HepG2 (cell line): ENCODE measurements around the gene SETD3. TPM values are rescaled to one million over a fixed set of nuclear protein-coding genes. Genes with fewer than 3 reads are reported as not detected.

ENCODE experiments used
- ATAC-seq: fragments of 200-7000 bp; cut with Tn5 transposase; 3 replicates; pipeline ENCODE4 v1.9.1; 2020; ENCODE audit warnings: mild to moderate bottlenecking, moderate library complexity
- BruUV-seq: library from RNA; stranded (reverse); fragments of 400-500 nt; replicated peaks from 2 replicates; lab custom pipeline; 2021; lab: Mats Ljungman, UMichigan
- CTCF ChIA-PET: fragments of 300-600 bp; formaldehyde crosslinking; extraction: SDS; loops from one replicate; lab custom pipeline; 2021; ENCODE audit warnings: low total read pairs, inconsistent platforms, low intra/inter-chr PET ratio; lab: Yijun Ruan, JAX
- POLR2A ChIA-PET: fragments of 350-600 bp; sonication (Branson Sonifier 250); formaldehyde crosslinking; loops from one replicate; lab custom pipeline; 2020; ENCODE audit warnings: antibody characterized with exemption, inconsistent platforms; lab: Yijun Ruan, JAX
- DNase-seq: peaks from one replicate; pipeline ENCODE4 v3.0.0-alpha.2; 2015; ENCODE audit warnings: low spot score
- FAIRE-seq: peaks from 3 replicates; lab custom pipeline; 2011; peaks lifted over from hg19 to GRCh38; lab: Jason Lieb, UNC
- H2AFZ ChIP-seq: one replicate; pipeline ENCODE4 v1.6.1; 2011; ENCODE audit warnings: low read length, inconsistent platforms
- H3K27ac ChIP-seq: fragments of 300-600 bp; 3 replicates; pipeline ENCODE4 v1.8.0; 2011; ENCODE audit warnings: mixed run types, mild to moderate bottlenecking, mixed read lengths, low read length, inconsistent platforms; ENCODE audit not compliant: insufficient read depth; ENCODE audit errors: extremely low read length
- H3K27me3 ChIP-seq, 2 experiments: fragments of 200-600 bp in 1 of 2; 2 replicates in 1 of 2; 3 replicates in 1 of 2; pipeline versions ENCODE4 v1.6.0 to v1.8.0; 2011; ENCODE audit warnings: low read length in 2 of 2, mild to moderate bottlenecking in 2 of 2, moderate library complexity in 2 of 2, inconsistent platforms in 1 of 2; ENCODE audit not compliant: insufficient read depth in 2 of 2, control insufficient read depth in 1 of 2
- H3K36me3 ChIP-seq, 2 experiments: fragments of 200-600 bp in 1 of 2; replicated peaks in 1 of 2; 2 replicates in 1 of 2; 3 replicates in 1 of 2; pipeline versions ENCODE4 v1.5.1 to v1.8.0; 2011; ENCODE audit warnings: low read length in 2 of 2, inconsistent platforms in 1 of 2; ENCODE audit not compliant: insufficient read depth in 2 of 2, control insufficient read depth in 1 of 2
- H3K4me1 ChIP-seq: 2 replicates; pipeline ENCODE4 v1.5.1; 2012; ENCODE audit warnings: low read length, inconsistent platforms; ENCODE audit not compliant: insufficient read depth
- H3K4me2 ChIP-seq: 2 replicates; pipeline ENCODE4 v1.6.0; 2011; ENCODE audit warnings: low read depth, low read length, inconsistent platforms
- H3K4me3 ChIP-seq, 3 experiments: fragments of 200-600 bp in 1 of 3; sonication (generic), shearing (Covaris generic) in 1 of 3; replicated peaks in 1 of 3; 2 replicates each; pipeline ENCODE4 v1.5.1; 2011 to 2016; ENCODE audit warnings: low read length in 3 of 3, inconsistent platforms in 2 of 3, low read depth in 2 of 3, mild to moderate bottlenecking in 2 of 3, control low read depth in 1 of 3, mixed read lengths in 1 of 3; ENCODE audit not compliant: insufficient read depth in 1 of 3
- H3K79me2 ChIP-seq: one replicate; pipeline ENCODE4 v1.6.1; 2011; ENCODE audit warnings: low read length, inconsistent platforms; ENCODE audit not compliant: insufficient read depth
- H3K9ac ChIP-seq: 2 replicates; pipeline ENCODE4 v1.6.0; 2011; ENCODE audit warnings: mild to moderate bottlenecking, low read depth, low read length, inconsistent platforms; ENCODE audit not compliant: insufficient read depth
- H3K9me3 ChIP-seq: 2 replicates; pipeline ENCODE4 v1.5.1; 2012; ENCODE audit warnings: mild to moderate bottlenecking, low read length
- H4K20me1 ChIP-seq: 2 replicates; pipeline ENCODE4 v1.6.0; 2011; ENCODE audit warnings: inconsistent platforms, mild to moderate bottlenecking, low read length, moderate library complexity; ENCODE audit not compliant: insufficient read depth
- GABPB1 ChIP-seq: IDR thresholded peaks from 2 replicates; pipeline ENCODE4 v1.6.1; 2016; ENCODE audit warnings: mild to moderate bottlenecking, missing genetic modification reagents, moderate library complexity, missing compliant biosample characterization
- MLX ChIP-seq: IDR thresholded peaks from 2 replicates; pipeline ENCODE4 v1.6.1; 2016
- POLR2AphosphoS5 ChIP-seq: IDR thresholded peaks from 2 replicates; pipeline ENCODE4 v1.6.1; 2012; ENCODE audit warnings: low read depth, low read length
- REST ChIP-seq, 2 experiments: IDR thresholded peaks; 2 replicates each; pipeline ENCODE4 v1.6.1; 2011 to 2012; ENCODE audit warnings: low read length in 2 of 2, borderline replicate concordance in 1 of 2, low read depth in 1 of 2, mild to moderate bottlenecking in 1 of 2, moderate library complexity in 1 of 2
- THRA ChIP-seq: sonication (generic); formaldehyde crosslinking; IDR thresholded peaks from 2 replicates; pipeline ENCODE4 v1.4.0; 2020; ENCODE audit warnings: missing genetic modification reagents, borderline replicate concordance
- TSC22D2 ChIP-seq: sonication (generic); formaldehyde crosslinking; IDR thresholded peaks from 2 replicates; pipeline ENCODE4 v1.5.1; 2020; ENCODE audit warnings: missing genetic modification reagents, mild to moderate bottlenecking, borderline replicate concordance
- U2AF1 ChIP-seq: fragments of 200-400 bp; formaldehyde crosslinking; optimal IDR thresholded peaks from 2 replicates; pipeline ENCODE3; 2017; ENCODE audit warnings: mild to moderate bottlenecking, low read depth, low read length
- ZBTB8A ChIP-seq: sonication (generic); formaldehyde crosslinking; IDR thresholded peaks from 2 replicates; pipeline ENCODE4 v1.4.0; 2020; ENCODE audit warnings: mild to moderate bottlenecking, low read depth, missing genetic modification reagents, borderline replicate concordance
- ZNF446 ChIP-seq: sonication (generic); formaldehyde crosslinking; IDR thresholded peaks from 2 replicates; pipeline ENCODE4 v1.5.0; 2020; ENCODE audit warnings: mild to moderate bottlenecking, missing genetic modification reagents
- ZNF501 ChIP-seq: sonication (generic); formaldehyde crosslinking; IDR thresholded peaks from 2 replicates; pipeline ENCODE4 v1.5.1; 2020; ENCODE audit warnings: mild to moderate bottlenecking, moderate library complexity, missing genetic modification reagents
- ZNF713 ChIP-seq: sonication (generic); formaldehyde crosslinking; IDR thresholded peaks from 2 replicates; pipeline ENCODE4 v1.4.0; 2020; ENCODE audit warnings: mild to moderate bottlenecking, missing genetic modification reagents
- WGBS: methylation state at CpG from one replicate; pipeline ENCODE4 v1.1.6; 2017; ENCODE audit warnings: low lambda C conversion rate; 5-methylcytosine and 5-hydroxymethylcytosine counted together
- in situ Hi-C: cut with HindIII; loops from 2 replicates; pipeline ENCODE4 v1.10.0; 2017; ENCODE audit warnings: low pct_unique_long_range_greater_than_20kb; ENCODE audit not compliant: extremely low pct_ligation_motif_present
- intact Hi-C: fragments of 100-400 bp; cut with micrococcal nuclease; formaldehyde crosslinking; loops from one replicate; pipeline ENCODE4 v1.10.0; 2022; ENCODE audit not compliant: unreplicated experiment
- polyA plus RNA-seq, 8 experiments: library from polyadenylated mRNA; depleted of rRNA in 3 of 8; stranded (reverse) in 7 of 8; unstranded in 1 of 8; fragments of >200 nt; fragmentation: Illumina TruSeq in 4 of 8; extraction: Trizol in 4 of 8; gene quantifications; 2 replicates each; pipeline versions ENCODE4 v1.2.1 to v1.2.3, GENCODE V29; 2011 to 2016; ENCODE audit warnings: low read depth in 4 of 8, missing spikeins in 1 of 8, mixed read lengths in 1 of 8; ENCODE audit not compliant: insufficient read depth in 1 of 8
- total RNA-seq, 5 experiments: library from RNA; depleted of rRNA; stranded (reverse); fragments of >200 nt; fragmentation: Illumina TruSeq; extraction: Trizol; gene quantifications; 2 replicates each; pipeline ENCODE4 v1.2.3, GENCODE V29; 2016; ENCODE audit warnings: low read depth in 1 of 5

SETD3 gene
- total and polyA plus RNA-seq, 2 of the 13 experiments (the other 11 are each of a cell fraction or from before 2014, with no cell fraction given): 30.3 to 67.1 TPM

GRCh38 chr14:99381688-99382060, 99.0 kb downstream of the SETD3 start:
- H3K9ac ChIP-seq: no peak overlapping the region
- in situ Hi-C loops: no loop called here
- H3K9me3 ChIP-seq: no peaks in the 10 kb centered on the region
- no peaks in the 10 kb centered on the region for H3K79me2 ChIP-seq
- no peak for FAIRE-seq
- no peaks in the 10 kb centered on the region for H3K36me3 ChIP-seq
- no peak overlapping the region for H3K27ac ChIP-seq
- no peak overlapping the region for H3K4me2 ChIP-seq
- no peak for DNase-seq
- no peak for TF ChIP-seq TSC22D2 (CRISPR knock-in tag)
- TF ChIP-seq GABPB1 (CRISPR knock-in tag): no peak
- TF ChIP-seq ZNF713 (CRISPR knock-in tag): no peak
- TF ChIP-seq ZNF446 (CRISPR knock-in tag): no peak
- TF ChIP-seq THRA: no peak
- no peak for TF ChIP-seq REST (IDR thresholded peaks at IDR 0.05; ENCODE audit: borderline replicate concordance in 1 of 2, low read depth in 1 of 2, low read length in 2 of 2)
- no peak for TF ChIP-seq ZNF501
- no peak for TF ChIP-seq POLR2AphosphoS5
- TF ChIP-seq MLX: no peak
- no peak for TF ChIP-seq ZBTB8A
- no peak for TF ChIP-seq U2AF1
- H3K4me1 ChIP-seq: peaks cover 44% of the 10 kb centered on the region
- ATAC-seq: no peak
- H3K4me3 ChIP-seq: no peak overlapping the region
- H3K27me3 ChIP-seq: peaks cover 6 to 31% of the 10 kb centered on the region in 2 experiments; a peak in 4 of 5 replicates
- no peaks in the 10 kb centered on the region for H4K20me1 ChIP-seq
- no peak overlapping the region for H2AFZ ChIP-seq
- POLR2A ChIA-PET: no interaction called here
- intact Hi-C loops: loop anchor here (5.0 kb wide), 1 partner anchor 59 kb away; no protein-coding TSS in a partner anchor
- 71% methylated on average over 6 of the region's 8 CpGs for WGBS
- BruUV-seq: no TSS peak
- CTCF ChIA-PET: no interaction called here
